ENCODE measurements around the gene PAK1.

The PAK1 gene

DNA sequence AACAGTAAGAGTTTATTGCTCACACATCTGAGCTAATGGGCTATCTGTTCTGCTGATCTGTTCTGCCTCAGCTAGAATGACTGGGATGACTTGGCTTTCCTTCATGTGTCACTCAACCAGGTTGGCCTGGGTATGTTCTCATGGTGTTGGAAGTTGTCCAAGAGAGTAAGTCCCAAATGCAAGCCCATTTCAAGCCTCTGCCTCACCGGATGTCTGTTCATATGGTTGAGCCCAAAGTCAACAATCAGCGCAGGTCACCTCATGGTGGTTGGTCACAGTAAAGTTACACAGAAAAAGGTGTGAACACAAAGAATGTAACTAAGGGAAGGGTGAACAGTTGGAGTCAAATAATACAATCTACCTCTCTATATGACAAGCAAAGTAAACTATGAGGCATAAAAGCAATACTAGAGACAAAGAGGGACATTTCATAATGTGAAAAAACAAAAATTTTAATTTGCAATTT is 174.3 kb downstream of the PAK1 start:
- DNase-seq = no peak

DNA sequence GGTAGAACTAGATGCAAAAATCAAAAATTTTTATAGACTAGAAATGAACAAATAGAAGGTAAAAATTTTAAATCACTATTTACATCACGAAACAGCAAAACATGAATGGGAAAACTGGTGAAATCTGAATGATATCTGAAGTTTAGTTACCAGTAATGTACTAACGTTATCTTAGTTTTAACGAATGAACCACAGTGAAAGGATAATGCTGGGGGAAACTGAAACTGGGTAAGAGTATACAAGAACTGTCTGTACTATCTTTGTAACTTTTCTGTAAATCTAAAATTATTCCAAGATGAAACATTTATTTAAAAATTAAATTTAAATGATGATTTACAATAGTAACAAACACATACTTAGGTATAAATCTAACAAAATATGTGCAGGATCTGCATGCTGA is 179.9 kb downstream of the PAK1 start:
- no peak for DNase-seq

- DNase-seq = no peak
Observed at GRCh38 chr11:77289737-77290136, 184.2 kb downstream of the PAK1 start.

DNA sequence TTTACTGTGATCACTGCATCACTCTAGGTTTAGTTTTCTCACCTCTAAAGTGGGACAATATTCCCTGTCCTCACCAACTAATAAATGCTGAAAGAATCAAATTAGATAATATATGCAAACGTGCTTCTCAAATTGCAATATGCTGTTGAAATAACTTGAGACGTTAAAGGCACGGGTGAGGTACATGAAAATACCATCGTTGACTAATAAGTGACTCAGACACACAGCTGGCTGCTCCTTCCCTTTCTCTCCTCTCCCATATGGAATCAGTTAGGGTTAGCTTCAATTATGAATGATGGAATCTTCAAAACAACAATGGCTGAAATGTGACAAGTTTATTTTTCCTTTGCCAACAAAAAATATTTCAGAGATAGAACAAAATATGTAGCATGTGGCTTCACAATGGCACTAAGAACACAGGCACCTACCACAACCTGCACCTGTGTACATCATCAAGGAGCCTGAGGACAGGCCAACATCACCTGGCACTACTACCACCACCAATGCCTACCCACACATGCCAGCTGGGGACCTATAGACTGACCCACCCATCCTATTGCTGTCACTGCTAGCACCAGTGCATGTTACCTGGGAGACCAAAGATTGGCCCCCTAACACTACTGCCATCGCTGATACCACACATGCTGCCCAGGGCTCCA is 186.2 kb downstream of the PAK1 start:
- DNase-seq = no peak

DNA sequence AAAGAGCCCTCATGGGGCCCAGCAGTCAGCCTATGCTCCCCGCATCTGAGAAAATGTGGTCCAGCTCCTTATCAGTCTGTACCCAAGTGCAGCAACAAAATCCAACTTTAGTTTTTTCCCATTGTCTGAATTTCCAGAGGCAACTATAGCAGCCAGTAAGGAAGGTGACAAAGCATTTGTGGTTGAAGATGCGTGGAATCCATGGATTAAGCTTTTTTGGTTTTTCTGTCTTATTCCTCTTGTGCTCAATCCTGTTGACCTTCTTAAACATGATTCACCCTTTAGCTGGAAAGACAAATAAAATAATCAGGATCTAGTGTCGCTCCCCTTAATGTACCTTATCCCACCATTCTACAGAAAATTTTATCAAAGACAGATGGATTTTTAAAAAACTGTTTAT is 186.8 kb downstream of the PAK1 start:
- no peak for DNase-seq

GRCh38 chr11:77284476-77285468 is 189.1 kb downstream of the PAK1 start:
- no peak for DNase-seq

DNA sequence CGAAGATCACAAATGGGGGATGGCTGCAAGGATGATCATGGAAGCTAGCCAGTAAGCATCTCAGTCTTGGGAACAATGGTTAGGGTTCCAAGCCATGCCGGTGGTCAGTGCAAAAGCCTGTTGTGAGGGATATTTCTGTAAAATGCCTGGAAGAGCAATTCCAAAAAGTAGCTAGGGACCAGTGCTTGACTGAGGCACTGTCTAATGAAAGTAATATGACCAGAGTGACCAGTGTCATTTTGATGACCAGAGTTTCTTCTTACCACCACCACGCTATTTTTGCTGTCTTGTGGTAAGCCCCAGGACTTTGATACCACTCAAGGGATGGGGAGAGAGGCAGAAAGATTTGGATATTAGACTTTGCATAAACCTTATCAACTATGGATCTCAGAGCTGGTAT is 190.8 kb downstream of the PAK1 start:
- no peak for DNase-seq

DNA sequence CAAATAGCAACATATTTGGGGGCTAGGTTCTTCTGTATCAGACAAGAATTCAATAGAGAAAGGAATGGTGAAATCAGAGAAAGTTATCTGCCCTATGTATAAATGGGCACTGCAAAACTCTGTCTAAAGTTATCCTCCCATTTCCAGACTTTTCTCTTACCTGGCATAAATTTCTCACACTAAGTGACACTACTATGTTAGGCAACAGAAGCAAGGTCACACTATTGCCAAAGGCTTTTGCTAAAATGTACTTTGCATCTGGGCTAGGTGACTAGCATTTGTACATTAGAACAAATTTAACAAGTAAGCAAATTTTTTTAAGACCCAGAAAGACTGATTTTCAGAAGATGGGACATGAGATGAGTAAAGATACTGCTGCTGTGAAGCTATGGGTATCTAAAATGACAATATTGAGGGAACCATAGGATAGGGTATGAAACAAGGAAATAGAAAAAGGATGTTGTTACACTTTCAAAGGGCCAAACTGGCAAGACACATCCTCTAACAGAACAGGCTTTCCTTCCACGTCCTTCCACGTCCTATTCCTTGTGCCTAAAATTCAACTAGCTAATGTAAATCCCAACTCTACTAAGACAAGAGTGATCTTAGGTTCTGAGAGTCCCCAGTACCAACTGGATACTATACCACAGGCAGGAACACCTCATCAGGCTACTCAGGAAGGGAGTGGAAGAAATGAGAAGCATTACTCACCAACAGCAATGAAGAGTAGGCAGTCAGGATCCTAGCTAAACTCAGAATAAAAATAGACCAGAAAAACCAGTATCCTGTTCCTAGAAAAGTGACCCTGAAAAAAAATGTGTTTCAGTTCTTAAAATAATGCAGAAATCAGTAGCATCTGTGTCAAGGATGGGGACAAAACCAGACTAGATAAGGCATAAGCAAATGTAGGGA is 195.0 kb downstream of the PAK1 start:
- DNase-seq = no peak

GRCh38 chr11:77276271-77276670 is 197.6 kb downstream of the PAK1 start:
- DNase-seq = no peak
